ENCODE data around the gene OTOP2. TPM values are rescaled to one million over a fixed set of nuclear protein-coding genes. Genes with fewer than 3 reads are reported as not detected.

The OTOP2 gene
- total RNA-seq, 1 donor from 2014 or later: not detected

GRCh38 chr17:74952431-74953133, 28.5 kb downstream of the OTOP2 start:
- peaks cover 2% of the 10 kb centered on the region for H3K9me3 Mint-ChIP-seq (ENCODE audit: unreplicated experiment)
- H3K27me3 Mint-ChIP-seq (ENCODE audit: unreplicated experiment): peaks cover 8% of the 10 kb centered on the region
- TF ChIP-seq CTCF (IDR thresholded peaks at IDR 0.05; ENCODE audit: partially characterized antibody, unreplicated experiment): no peak
- H3K36me3 Mint-ChIP-seq (ENCODE audit: unreplicated experiment): no peaks in the 10 kb centered on the region
- no peak overlapping the region for H3K4me3 Mint-ChIP-seq (ENCODE audit: unreplicated experiment)
- DNase-seq: no peak
- H3K4me1 Mint-ChIP-seq (ENCODE audit: low read depth, unreplicated experiment): no peaks in the 10 kb centered on the region
- no peak overlapping the region for H3K27ac Mint-ChIP-seq (ENCODE audit: unreplicated experiment)

- no peak for DNase-seq
These were observed 29.1 kb downstream of the OTOP2 start for GRCh38 chr17:74953134-74953687.

GRCh38 chr17:74954115-74954514, 30.0 kb downstream of the OTOP2 start:
- no peak for DNase-seq
- Mint-ChIP-seq H3K27me3 (ENCODE audit: unreplicated experiment) (peaks cover 9% of the 10 kb centered on the region), H3K36me3 (ENCODE audit: unreplicated experiment) (no peaks in the 10 kb centered on the region), H3K4me1 (ENCODE audit: low read depth, unreplicated experiment) (peaks cover 2% of the 10 kb centered on the region), H3K9me3 (ENCODE audit: unreplicated experiment) (peaks cover 5% of the 10 kb centered on the region), H3K4me3 (ENCODE audit: unreplicated experiment) (no peak overlapping the region), H3K27ac (ENCODE audit: unreplicated experiment) (no peak overlapping the region)
- no peak for TF ChIP-seq CTCF (IDR thresholded peaks at IDR 0.05; ENCODE audit: partially characterized antibody, unreplicated experiment)

More at GRCh38 chr17:74953134-74953687, 29.1 kb downstream of the OTOP2 start:
- Mint-ChIP-seq H3K9me3 (ENCODE audit: unreplicated experiment) (peaks cover 5% of the 10 kb centered on the region), H3K27ac (ENCODE audit: unreplicated experiment) (no peak overlapping the region), H3K36me3 (ENCODE audit: unreplicated experiment) (no peaks in the 10 kb centered on the region), H3K4me1 (ENCODE audit: low read depth, unreplicated experiment) (peaks cover 2% of the 10 kb centered on the region), H3K4me3 (ENCODE audit: unreplicated experiment) (no peak overlapping the region), H3K27me3 (ENCODE audit: unreplicated experiment) (peaks cover 9% of the 10 kb centered on the region)
- no peak for TF ChIP-seq CTCF (IDR thresholded peaks at IDR 0.05; ENCODE audit: partially characterized antibody, unreplicated experiment)

GRCh38 chr17:74954665-74955421, 30.8 kb downstream of the OTOP2 start:
- Mint-ChIP-seq H3K4me3 (ENCODE audit: unreplicated experiment) (no peak overlapping the region), H3K27me3 (ENCODE audit: unreplicated experiment) (peaks cover 12% of the 10 kb centered on the region), H3K9me3 (ENCODE audit: unreplicated experiment) (peaks cover 5% of the 10 kb centered on the region), H3K27ac (ENCODE audit: unreplicated experiment) (no peak overlapping the region), H3K36me3 (ENCODE audit: unreplicated experiment) (no peaks in the 10 kb centered on the region), H3K4me1 (ENCODE audit: low read depth, unreplicated experiment) (peaks cover 2% of the 10 kb centered on the region)
- no peak for TF ChIP-seq CTCF (IDR thresholded peaks at IDR 0.05; ENCODE audit: partially characterized antibody, unreplicated experiment)
- no peak for DNase-seq

Data from glutamatergic neuron (in vitro differentiated cells).